GM21515 (cell line): Measurements from ENCODE around the gene NTN4.
"Not testable (repeated sequence)": the region's sequence is repeated elsewhere in the genome, so short reads cannot be mapped to it uniquely, and the experiment has no call there.

Experiments
- ATAC-seq: cut with Tn5 transposase; IDR thresholded peaks from one replicate; pipeline ENCODE4 v1.9.1; 2021; ENCODE audit not compliant: unreplicated experiment

Gene NTN4

GRCh38 chr12:95671265-95671664, 119.3 kb downstream of the NTN4 start:
- no peak for ATAC-seq

- no peak for ATAC-seq
Observed at GRCh38 chr12:95663525-95663924, 127.0 kb downstream of the NTN4 start.

GRCh38 chr12:95661360-95661759, 129.2 kb downstream of the NTN4 start:
- ATAC-seq = no peak

DNA sequence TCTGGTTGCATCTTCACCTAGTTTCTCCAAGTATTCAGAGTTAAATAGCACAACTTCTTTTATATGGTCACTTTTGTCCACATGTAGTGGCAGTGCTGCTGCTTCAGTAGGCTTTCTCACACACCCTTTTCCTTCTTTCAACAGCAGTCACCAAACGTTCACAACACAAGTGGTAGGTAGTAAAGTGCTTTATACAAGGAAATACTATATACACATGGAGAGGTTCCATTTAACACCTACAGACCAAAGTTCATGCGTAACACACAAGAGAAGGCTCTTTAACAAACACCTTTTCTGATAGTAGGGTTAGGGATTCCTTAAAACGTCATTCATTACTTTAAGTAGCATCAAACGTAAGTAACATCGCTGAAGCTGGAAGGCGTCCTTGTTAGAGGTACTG, 132.2 kb downstream of the NTN4 start:
- no peak for ATAC-seq

- ATAC-seq = not testable (repeated sequence)
Observed at GRCh38 chr12:95654665-95655064, 135.9 kb downstream of the NTN4 start.

GRCh38 chr12:95653771-95654546, 136.6 kb downstream of the NTN4 start:
- no peak for ATAC-seq

GRCh38 chr12:95651681-95652080, 138.9 kb downstream of the NTN4 start:
- no peak for ATAC-seq

GRCh38 chr12:95648990-95649791, 141.4 kb downstream of the NTN4 start:
- ATAC-seq = no peak

GRCh38 chr12:95646781-95647190, 143.8 kb downstream of the NTN4 start:
- ATAC-seq = no peak

DNA sequence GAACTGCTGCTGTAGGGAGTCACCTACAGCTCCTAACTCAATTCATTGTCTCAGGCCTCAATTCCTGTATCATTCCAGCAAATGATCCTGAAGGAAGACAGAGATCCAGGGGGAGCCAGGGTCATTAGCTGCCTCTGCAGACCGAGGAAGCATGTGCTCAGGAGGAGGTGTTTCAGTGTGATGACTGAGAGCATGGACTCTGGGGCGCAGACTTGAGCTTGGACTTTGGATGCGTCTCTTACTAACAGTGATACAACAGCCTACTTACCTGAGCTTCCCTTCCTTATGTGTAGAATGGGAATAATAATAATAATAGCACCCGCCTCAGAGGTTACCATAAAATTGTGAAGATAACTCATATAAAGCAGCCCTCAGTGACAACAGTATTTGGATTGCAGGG, 147.3 kb downstream of the NTN4 start:
- no peak for ATAC-seq

DNA sequence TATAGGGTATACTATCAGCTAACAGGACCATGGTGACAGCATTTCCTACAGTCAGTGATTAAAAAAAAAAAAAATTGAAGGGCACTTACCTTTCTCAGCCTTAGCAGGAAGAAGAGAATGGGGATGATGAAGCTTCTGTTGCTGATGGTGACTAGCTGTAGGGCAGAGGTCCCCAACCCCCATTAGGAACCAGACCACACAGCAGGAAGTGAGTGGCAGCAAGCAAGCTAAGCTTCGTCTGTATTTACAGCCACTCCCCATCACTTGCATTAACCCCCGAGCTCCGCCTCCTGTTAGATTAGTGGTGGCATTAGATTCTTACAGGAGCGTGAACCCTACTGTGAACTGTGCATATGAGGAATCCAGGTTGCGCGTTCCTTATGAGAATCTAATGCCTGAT, 148.0 kb downstream of the NTN4 start:
- ATAC-seq = no peak

DNA sequence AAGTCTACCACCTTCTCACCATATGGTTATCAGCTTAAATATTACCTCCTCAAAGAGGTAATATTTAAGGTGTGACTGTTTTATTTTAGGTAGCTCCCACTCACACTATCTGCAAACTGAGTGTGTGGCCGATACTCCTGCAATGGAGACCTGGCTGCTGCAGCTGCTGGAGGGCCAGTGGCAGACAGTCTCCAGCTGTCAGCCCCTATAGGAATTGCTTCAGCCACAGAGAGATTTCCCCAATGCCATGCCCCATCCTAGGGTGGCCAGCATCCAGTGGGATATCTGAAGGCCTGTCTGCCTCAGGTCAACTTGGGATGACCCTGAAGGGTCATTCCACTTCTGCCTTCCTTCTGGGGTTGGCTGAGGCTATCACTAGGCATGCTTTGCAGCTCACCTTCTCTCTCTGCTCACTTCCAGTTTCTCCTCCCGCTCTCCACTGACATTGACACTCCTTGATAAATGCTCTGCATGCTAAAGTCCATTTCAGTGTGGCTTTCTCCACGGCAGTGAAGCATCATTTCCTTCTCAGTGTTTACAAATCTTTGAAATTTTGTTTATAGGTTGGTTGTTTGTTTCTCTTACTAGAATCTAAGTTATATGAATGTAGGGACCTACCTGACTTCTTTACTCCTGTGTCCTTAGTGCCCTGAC, 149.1 kb downstream of the NTN4 start:
- no peak for ATAC-seq

DNA sequence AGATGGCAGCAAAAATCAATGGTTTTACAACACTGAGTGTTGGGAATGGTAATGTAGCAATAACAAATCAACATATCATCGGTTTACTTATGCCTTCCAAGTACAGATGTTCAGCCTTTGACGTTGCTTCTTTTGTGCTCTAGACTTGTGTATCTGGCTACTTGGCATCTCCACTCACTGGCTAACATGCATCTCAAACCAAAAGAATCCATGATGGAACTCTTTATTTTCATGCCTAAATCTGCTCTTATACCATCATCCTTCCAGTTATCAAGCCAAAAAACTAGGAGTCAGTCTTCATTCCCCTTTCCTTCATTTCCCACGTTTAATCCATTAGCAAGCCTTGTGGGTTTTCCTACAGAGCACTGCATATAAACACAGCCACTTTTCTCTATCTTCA, 150.0 kb downstream of the NTN4 start:
- no peak for ATAC-seq

- no peak for ATAC-seq
Observed at GRCh38 chr12:95637471-95638155, 153.0 kb downstream of the NTN4 start.

- ATAC-seq = no peak
Observed at GRCh38 chr12:95637010-95637409, 153.6 kb downstream of the NTN4 start.

DNA sequence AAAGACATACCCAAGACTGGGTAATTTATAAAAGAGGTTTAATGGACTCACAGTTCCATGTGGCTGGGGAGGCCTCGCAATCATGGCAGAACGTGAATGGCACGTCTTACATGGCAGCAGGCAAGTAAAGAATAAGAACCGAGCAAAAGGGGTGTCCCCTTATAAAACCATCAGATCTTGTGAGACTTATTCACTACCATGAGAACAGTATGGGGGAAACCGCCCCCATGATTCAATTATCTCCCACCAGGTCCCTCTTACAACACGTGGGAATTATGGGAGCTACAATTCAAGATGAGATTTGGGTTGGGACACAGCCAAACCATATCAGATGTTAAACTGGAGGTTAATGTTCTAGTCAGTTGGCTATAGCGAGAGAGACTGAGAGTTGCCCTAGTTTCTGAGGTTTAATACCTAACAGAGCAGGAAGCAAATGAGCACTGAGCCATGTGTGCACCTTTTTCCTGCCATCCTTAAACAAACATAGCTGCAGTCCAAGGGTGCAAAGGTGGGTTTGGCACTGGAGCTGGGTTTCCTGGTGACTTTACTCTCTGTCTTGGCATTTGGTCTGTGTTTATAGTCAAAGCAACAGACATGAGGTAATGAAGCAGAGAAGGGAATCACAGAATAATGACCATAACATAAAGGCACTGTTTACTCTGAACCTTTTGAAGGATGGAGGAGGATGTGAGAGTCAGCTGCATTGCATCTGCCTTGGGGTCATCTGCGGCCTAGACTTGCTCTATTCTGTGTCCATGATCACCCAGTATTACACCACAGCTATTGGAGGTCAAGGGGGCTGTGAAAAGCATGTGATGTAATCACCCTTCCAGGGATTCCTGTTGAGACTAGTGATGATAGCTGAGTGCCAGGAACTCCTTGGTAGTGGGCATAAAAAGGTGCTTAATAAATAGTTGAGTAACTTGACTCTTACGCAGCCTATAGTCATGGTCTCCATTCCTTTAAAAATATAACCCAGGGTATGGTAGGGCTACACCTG, 155.6 kb downstream of the NTN4 start:
- no peak for ATAC-seq

DNA sequence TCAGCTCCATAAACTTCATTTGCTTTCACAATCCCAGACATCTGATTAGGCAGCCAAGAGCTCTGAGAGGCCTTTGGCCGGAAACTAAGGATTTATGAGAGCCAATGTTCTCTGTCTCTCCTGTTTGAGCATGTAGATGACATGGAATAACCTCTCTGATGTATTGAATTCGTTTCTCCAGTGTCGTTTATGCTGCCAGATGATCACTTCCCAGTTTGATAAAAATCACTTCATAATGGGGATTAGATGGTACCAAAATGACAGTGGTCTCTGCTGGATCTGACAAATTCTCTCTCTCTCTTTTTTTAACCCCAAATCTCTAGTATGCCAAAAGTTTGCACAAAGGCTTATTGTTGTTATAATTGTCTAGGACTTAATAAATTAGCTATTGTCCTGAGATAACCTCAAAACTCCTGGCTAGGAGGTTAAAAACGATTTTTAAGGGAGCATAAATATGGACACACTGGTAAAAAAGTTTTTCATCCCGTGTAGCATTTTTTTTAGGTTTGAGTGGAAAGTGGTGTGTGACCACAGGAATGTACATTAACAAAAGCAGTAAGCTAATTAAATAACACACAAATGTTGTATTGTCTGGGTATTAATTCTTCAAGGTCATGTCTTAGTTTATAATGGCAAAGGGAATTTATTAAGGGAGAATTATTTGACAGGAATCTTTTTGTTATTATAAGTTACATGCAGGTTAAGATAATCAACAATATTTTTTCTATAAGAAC, 156.7 kb downstream of the NTN4 start:
- ATAC-seq = no peak

- ATAC-seq = no peak
Observed at GRCh38 chr12:95633049-95633731, 157.4 kb downstream of the NTN4 start.

DNA sequence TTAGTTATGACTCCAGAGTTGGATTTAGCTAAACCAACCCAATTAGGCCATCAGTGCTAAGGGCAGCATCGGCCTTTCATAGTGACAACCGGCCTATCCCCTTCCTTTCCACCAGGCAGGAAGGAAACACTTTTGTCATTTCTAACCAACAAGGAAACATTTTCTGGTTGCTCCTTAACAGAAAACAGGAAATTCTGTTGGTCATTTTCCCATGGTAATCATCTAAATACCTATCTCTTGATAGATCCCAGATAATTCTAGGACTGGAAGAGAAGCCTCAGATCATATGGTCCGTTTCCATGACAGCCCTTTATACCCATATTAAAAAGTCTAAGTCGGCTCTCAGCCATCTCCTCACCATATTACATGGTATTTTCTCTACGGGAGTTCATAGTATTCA, 160.1 kb downstream of the NTN4 start:
- ATAC-seq = no peak
